GM12891 (cell line): ENCODE data around the gene CLPTM1L.

ENCODE experiments used
- POLR2A ChIP-seq: IDR thresholded peaks from 2 replicates; pipeline ENCODE4 v1.6.1; 2011; ENCODE audit warnings: low read depth, low read length, control low read depth
- TAF1 ChIP-seq: IDR thresholded peaks from 2 replicates; pipeline ENCODE4 v1.6.1; 2011; ENCODE audit warnings: low read depth, low read length, control low read depth

DNA sequence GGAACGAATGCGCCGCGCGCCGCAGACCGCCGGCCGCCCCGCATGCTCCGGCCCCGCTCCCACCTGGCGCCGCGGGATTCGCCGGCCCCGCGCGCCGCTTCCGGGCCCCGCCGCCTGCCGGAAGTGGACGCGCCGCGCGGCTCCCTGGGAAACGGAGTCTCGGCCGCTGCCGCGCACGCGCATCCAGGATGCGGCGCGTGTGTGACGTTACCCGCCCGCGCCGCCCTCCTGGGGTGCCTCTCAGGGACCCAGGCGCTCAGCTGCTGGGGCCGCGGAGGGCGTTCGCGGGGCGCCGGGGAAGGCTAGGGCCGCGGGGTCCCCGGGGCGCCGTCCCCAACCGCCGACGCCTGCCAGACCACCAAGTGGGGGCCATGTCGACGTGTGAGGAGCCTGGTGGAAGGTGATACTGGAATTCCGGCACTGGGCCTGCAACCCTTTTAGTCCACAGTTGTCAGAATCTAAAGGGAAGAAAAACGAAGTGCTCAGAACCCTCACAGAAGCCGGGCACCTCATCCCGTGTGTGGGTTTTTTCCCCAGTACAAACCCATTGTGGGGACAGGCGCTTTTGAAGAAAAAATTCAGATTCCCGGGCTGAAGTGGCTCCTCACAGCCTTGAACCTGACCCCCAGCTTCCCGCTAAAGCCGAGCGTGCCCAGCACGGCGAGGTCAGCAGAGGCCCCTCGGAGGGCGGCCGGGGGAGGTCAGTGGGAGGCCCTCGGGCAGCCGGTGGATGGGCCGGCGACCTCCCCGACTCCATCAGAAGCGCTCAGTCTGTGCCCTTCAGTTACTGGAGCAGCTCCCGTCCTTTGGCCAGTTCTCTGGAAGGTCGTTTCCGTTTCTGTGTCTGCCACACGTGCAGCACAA, at the start of gene CLPTM1L:
- TF ChIP-seq POLR2A: peak; percentile 54; the same call in 1 of the 2 replicates
- peak; percentile 46; the same call in 1 of the 2 replicates for TF ChIP-seq TAF1
